ENCODE measurements around the gene CXCR6. TPM values are rescaled to one million over a fixed set of nuclear protein-coding genes. Genes with fewer than 3 reads are reported as not detected.

CXCR6 gene
- total RNA-seq, 2 donors from 2014 or later = 4.0 to 5.3 TPM

GRCh38 chr3:45957586-45957985, 14.3 kb downstream of the CXCR6 start:
- Mint-ChIP-seq H3K27me3 (no peaks in the 10 kb centered on the region), H3K9me3 (no peaks in the 10 kb centered on the region), H3K27ac (peak overlapping the region; percentile 89 to 91), H3K4me1 (ENCODE audit: low read depth in 2 of 2) (peaks cover 38 to 40% of the 10 kb centered on the region in 2 donors), H3K36me3 (peaks cover 43% of the 10 kb centered on the region), H3K4me3 (peak overlapping the region; percentile 40)
- ATAC-seq (no peak), DNase-seq (ENCODE audit: low spot score) (no peak)

DNA sequence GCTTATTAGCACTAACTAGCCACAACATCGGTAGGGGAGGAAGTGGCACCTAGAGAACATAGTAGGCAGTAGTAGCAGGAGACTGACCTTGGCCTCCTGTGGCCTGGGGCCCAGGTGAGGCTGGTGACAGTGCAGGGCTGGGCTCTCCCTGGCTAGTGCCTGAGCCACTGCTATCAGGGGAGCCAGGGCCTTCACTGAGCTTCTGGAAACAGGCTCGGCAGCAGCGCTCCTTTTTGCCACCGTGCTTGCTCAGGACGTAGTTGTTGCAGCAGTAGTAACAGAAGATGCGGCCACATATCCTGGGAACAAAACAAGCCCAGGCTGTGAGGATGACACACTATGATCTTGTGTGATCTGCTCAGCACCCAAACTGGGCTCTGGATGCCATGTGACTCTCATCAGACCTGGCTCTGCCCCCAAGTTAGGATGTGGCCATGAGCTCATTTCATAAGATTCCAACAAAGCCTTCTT, 15.1 kb downstream of the CXCR6 start:
- H3K27ac Mint-ChIP-seq = peak overlapping the region; percentile 89 to 91
- peak; percentile 51 to 52 for ATAC-seq
- H3K4me3 Mint-ChIP-seq = peak overlapping the region; percentile 40
- no peaks in the 10 kb centered on the region for H3K9me3 Mint-ChIP-seq
- peaks cover 41% of the 10 kb centered on the region for H3K36me3 Mint-ChIP-seq
- no peak for DNase-seq (ENCODE audit: low spot score)
- H3K27me3 Mint-ChIP-seq = no peaks in the 10 kb centered on the region
- H3K4me1 Mint-ChIP-seq (ENCODE audit: low read depth in 2 of 2) = peaks cover 41 to 48% of the 10 kb centered on the region in 2 donors

GRCh38 chr3:45959201-45959600, 15.9 kb downstream of the CXCR6 start:
- ATAC-seq = no peak
- peak overlapping the region; percentile 89 to 91 for H3K27ac Mint-ChIP-seq
- DNase-seq (ENCODE audit: low spot score) = no peak
- H3K27me3 Mint-ChIP-seq = no peaks in the 10 kb centered on the region
- H3K4me1 Mint-ChIP-seq (ENCODE audit: low read depth in 2 of 2) = peaks cover 49 to 56% of the 10 kb centered on the region in 2 donors
- H3K9me3 Mint-ChIP-seq = no peaks in the 10 kb centered on the region
- H3K4me3 Mint-ChIP-seq = peak overlapping the region; percentile 23
- peaks cover 36% of the 10 kb centered on the region for H3K36me3 Mint-ChIP-seq

DNA sequence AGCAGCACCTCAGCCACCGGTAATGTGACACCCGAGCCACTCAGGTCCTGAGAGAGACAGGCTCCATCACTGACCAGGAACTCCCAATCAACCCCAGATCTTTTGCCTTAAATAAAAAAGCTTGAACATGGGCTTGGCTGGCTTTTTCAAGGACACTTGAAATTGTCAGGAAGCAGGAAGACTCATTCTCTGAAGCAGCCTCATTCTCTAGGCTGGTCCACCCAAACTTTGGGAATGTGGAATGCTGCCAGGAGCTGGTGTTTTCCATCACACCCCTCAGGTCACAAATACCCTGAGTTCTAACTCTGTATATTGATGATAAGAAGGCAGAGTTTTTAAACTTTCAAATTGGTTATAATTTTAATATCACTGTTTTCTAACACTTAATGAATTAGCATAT, 17.0 kb downstream of the CXCR6 start:
- DNase-seq (ENCODE audit: low spot score) = no peak
- no peak for ATAC-seq
- no peaks in the 10 kb centered on the region for H3K9me3 Mint-ChIP-seq
- no peaks in the 10 kb centered on the region for H3K27me3 Mint-ChIP-seq
- peak overlapping the region; percentile 17 for H3K4me3 Mint-ChIP-seq
- H3K27ac Mint-ChIP-seq = peak overlapping the region; percentile 89 to 91
- peaks cover 31% of the 10 kb centered on the region for H3K36me3 Mint-ChIP-seq
- H3K4me1 Mint-ChIP-seq (ENCODE audit: low read depth in 2 of 2) = peaks cover 54 to 66% of the 10 kb centered on the region in 2 donors

DNA sequence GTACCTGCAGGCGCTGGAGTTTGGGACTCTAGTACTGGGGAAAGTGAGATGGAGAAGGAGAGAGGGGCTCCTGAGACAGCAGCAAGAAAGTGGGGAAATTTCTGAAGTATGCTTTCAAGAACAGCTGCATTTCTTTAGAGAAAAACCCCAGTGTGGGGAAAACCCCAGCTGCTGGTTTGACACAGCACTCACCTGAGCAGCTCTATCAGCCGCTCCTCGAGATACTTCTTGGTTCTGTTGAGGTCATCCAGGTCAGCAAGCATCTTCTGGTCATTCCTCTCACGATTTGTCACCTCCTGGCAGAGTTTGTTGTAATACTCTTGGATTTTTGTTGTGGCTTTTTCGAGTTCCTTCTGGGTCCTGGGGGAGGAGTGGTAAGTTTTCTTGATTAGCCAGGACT, 18.8 kb downstream of the CXCR6 start:
- peak overlapping the region; percentile 87 to 91 for H3K27ac Mint-ChIP-seq
- peak overlapping the region; percentile 79 for H3K4me3 Mint-ChIP-seq
- peaks cover 31% of the 10 kb centered on the region for H3K36me3 Mint-ChIP-seq
- peaks cover 57 to 80% of the 10 kb centered on the region in 2 donors for H3K4me1 Mint-ChIP-seq (ENCODE audit: low read depth in 2 of 2)
- DNase-seq (ENCODE audit: low spot score) (no peak), ATAC-seq (peak; percentile 46 to 57)
- no peaks in the 10 kb centered on the region for H3K9me3 Mint-ChIP-seq
- no peaks in the 10 kb centered on the region for H3K27me3 Mint-ChIP-seq

DNA sequence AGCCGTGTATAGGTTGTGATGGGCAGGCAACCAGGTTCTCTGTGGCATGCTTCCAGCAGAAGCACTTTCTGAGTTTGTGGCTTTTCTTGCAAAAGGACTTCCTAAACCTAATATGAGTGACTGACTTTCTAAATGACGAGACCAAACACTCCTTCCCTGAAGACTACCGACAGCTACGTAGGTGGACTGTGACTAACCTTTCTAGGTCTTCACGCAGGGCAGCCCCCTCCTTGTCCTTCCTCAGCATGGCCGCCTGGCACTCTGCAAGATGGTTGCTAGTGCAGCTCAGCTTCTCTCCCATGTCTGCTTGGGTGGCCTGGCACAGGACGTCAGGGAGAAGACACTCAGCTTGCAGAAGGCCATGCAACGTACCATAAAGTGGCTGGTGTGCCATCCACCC, 20.9 kb downstream of the CXCR6 start:
- peak; percentile 85 to 90 for ATAC-seq
- Mint-ChIP-seq H3K27ac (peak overlapping the region; percentile 87 to 91), H3K4me3 (peak overlapping the region; percentile 79), H3K27me3 (no peaks in the 10 kb centered on the region), H3K4me1 (ENCODE audit: low read depth in 2 of 2) (peaks cover 52 to 84% of the 10 kb centered on the region in 2 donors), H3K36me3 (peaks cover 36% of the 10 kb centered on the region), H3K9me3 (no peaks in the 10 kb centered on the region)
- DNase-seq (ENCODE audit: low spot score) = no peak

DNA sequence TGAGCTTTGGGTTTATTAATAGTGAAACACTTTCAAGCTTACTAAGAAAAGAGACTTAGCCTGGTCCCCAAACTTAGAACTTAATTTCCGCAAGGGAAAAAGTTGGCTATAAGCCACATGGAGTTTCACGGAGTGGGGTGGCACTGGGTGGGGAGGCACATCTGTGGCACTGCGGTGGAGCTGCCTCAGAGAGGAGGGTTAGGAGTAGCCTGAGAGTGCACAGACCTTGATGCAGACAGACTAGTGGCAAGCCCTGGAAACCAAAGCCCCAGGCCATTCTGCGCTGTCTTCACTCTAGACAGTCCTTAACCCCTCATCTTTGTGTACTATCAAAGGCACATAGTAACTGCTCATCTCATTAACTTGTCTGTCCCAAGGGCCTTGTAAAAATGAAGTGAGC, 22.0 kb downstream of the CXCR6 start:
- Mint-ChIP-seq H3K27ac (peak overlapping the region; percentile 87 to 91), H3K9me3 (no peaks in the 10 kb centered on the region), H3K4me1 (ENCODE audit: low read depth in 2 of 2) (peaks cover 53 to 87% of the 10 kb centered on the region in 2 donors), H3K27me3 (no peaks in the 10 kb centered on the region), H3K36me3 (peaks cover 33% of the 10 kb centered on the region), H3K4me3 (peak overlapping the region; percentile 79)
- ATAC-seq = peak in 1 of 2 donors; percentile 15
- DNase-seq (ENCODE audit: low spot score) = no peak

DNA sequence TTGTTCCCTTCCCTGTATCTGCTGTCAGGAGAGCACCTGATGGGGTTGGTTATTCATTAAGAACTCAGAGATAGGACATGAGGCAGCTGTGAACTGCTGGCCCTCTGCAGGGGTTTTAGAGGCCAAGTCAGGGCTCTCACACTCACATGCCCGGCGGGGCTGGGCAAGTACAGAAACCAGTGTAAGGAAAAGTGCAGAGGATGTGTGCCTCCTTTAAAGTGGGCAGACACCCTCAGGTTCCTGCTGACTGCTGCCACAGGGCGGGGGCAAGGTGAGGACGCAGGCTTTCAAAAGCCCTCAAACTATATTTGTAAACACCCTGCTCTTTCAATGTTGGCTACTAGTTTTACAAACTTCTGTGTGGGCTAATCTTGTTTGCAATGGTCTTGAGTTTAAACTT, 22.4 kb downstream of the CXCR6 start:
- no peak for DNase-seq (ENCODE audit: low spot score)
- Mint-ChIP-seq H3K4me1 (ENCODE audit: low read depth in 2 of 2) (peaks cover 54 to 90% of the 10 kb centered on the region in 2 donors), H3K27me3 (no peaks in the 10 kb centered on the region), H3K27ac (peak overlapping the region; percentile 87 to 91), H3K9me3 (no peaks in the 10 kb centered on the region), H3K4me3 (peak overlapping the region; percentile 79), H3K36me3 (peaks cover 35% of the 10 kb centered on the region)
- peak in 1 of 2 donors; percentile 1 for ATAC-seq

DNA sequence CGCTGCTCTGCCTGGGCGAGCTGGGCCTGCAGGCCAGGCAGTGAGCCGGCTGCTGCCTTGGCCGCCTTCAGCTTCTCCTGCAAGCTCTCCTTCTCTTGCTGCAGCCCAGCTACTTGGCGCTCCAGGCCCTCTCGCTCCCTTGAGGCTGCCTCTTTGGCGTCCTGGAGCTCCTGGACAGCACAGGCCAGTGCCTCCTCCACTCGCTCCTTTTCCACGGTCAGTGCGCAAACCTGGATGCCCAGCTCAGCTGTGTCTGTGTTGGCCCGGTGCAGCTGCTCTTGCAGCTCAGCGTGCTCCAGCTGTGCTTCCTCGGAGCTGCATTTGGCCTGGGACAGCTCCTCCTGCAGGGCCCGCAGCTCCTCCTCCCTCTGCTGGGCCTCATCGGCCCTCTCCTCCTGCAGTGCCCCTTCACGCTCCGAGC, 23.1 kb downstream of the CXCR6 start:
- Mint-ChIP-seq H3K36me3 (peaks cover 31% of the 10 kb centered on the region), H3K27ac (peak overlapping the region; percentile 54 to 91), H3K4me1 (ENCODE audit: low read depth in 2 of 2) (peaks cover 51 to 91% of the 10 kb centered on the region in 2 donors), H3K9me3 (no peaks in the 10 kb centered on the region), H3K27me3 (no peaks in the 10 kb centered on the region), H3K4me3 (peak overlapping the region; percentile 83)
- ATAC-seq (no peak), DNase-seq (ENCODE audit: low spot score) (no peak)

DNA sequence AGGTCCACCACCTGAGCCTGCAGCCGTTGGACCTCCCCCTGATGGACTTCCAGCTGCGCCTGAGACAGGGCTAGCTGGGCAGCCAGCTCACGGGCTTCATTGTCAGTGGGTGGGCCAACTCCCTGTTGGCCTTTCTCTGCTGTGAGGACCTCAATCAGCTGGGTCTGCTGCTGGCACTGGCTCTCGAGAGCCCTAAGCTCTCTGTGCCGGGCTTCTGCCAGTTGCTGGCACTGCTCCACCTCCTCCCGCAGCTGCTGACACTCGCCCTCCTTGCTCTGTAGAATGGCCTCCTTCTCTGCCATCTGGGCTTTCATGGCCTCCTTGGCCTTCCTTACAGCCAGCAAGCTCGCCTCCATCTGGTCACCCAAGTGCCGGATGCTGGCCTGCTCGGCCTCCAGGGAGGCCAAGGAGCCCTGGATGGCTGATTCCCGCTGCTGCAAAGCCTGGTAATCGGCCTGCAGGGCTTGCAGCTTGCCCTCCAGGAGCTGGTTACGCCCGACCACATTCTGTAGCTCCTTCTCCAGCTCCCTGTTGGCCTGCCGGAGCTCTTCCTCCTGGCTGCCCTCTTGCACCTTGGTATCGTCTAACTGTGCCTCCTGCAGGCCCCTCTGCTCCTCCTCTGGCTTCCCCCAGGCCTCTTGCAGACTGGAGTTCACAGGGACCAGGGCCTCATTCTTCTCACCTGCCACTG, 23.8 kb downstream of the CXCR6 start:
- H3K27me3 Mint-ChIP-seq = no peaks in the 10 kb centered on the region
- H3K36me3 Mint-ChIP-seq = peaks cover 36% of the 10 kb centered on the region
- H3K4me1 Mint-ChIP-seq (ENCODE audit: low read depth in 2 of 2) = peaks cover 47 to 91% of the 10 kb centered on the region in 2 donors
- no peak for ATAC-seq
- no peaks in the 10 kb centered on the region for H3K9me3 Mint-ChIP-seq
- H3K27ac Mint-ChIP-seq = peak overlapping the region; percentile 83 to 91
- DNase-seq (ENCODE audit: low spot score) = no peak
- peak overlapping the region; percentile 83 for H3K4me3 Mint-ChIP-seq

DNA sequence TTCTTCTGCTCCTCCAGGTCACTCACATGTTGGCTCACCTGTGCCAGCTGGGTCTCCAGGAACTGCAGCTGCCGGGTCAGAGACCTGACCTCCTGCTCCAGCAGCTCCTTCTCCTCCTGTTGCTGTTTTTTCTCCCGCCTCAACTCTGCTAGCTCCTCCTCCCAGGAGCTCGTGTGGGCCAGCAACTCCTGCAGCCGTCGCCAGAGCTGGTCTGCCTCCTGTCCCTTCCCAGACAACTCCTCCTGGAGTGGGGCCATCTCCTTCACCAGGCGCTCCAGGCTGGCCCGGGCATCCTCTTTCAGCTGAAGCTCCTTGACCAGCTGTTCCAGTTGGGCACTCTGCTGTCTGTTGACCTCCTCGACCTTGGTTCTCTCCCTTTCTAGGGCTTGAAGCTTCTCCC, 24.5 kb downstream of the CXCR6 start:
- Mint-ChIP-seq H3K4me1 (ENCODE audit: low read depth in 2 of 2) (peaks cover 45 to 91% of the 10 kb centered on the region in 2 donors), H3K27me3 (no peaks in the 10 kb centered on the region), H3K27ac (peak overlapping the region; percentile 83 to 91), H3K4me3 (peak overlapping the region; percentile 83), H3K36me3 (peaks cover 36% of the 10 kb centered on the region), H3K9me3 (no peaks in the 10 kb centered on the region)
- ATAC-seq = no peak
- DNase-seq (ENCODE audit: low spot score) = no peak

GRCh38 chr3:45968149-45968548, 24.9 kb downstream of the CXCR6 start:
- no peak for ATAC-seq
- Mint-ChIP-seq H3K9me3 (no peaks in the 10 kb centered on the region), H3K36me3 (peaks cover 32% of the 10 kb centered on the region), H3K4me3 (peak overlapping the region; percentile 83), H3K27ac (peak overlapping the region; percentile 83 to 91), H3K4me1 (ENCODE audit: low read depth in 2 of 2) (peaks cover 41 to 91% of the 10 kb centered on the region in 2 donors), H3K27me3 (no peaks in the 10 kb centered on the region)
- no peak for DNase-seq (ENCODE audit: low spot score)

DNA sequence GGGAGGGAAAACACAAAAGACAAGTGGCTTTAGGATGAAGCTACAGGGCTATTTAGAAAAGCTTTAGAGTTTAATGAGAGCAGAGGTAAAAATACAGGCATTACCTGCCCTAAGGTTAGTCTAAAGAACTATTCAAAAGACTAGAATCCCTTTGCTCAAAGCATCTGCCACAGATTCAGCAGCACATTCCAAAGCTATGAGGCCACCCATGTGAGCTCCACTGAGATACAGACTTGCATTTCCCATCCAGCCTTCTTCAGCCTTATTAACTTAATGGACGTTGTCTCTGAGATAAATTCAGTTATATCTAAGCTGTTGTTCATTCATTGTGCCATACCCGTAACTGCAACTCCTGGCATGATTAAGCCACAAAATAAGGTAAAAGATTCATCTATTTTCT, 25.4 kb downstream of the CXCR6 start:
- Mint-ChIP-seq H3K4me1 (ENCODE audit: low read depth in 2 of 2) (peaks cover 35 to 90% of the 10 kb centered on the region in 2 donors), H3K9me3 (no peaks in the 10 kb centered on the region), H3K36me3 (peaks cover 29% of the 10 kb centered on the region), H3K27ac (peak overlapping the region; percentile 83 to 91), H3K4me3 (peak overlapping the region; percentile 83), H3K27me3 (no peaks in the 10 kb centered on the region)
- DNase-seq (ENCODE audit: low spot score) (no peak), ATAC-seq (no peak)

DNA sequence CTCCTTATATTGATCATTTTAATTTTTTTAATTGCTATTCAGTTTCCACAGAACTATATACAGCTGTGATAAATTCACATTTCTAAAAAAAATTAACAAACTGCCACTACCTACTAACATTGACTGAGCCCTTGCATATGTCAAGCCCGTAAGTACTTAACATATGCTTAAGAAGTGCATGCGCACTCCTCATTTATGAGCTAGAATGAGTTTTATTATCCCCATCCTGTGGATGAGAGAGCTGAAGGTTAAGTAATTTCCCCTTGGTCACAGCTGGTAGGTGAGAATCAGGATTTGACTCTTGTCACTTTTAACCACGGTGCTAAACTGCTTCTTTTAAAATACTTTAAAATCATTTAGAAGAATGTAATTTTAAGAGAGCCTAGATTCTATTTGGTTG, 25.9 kb downstream of the CXCR6 start:
- DNase-seq (ENCODE audit: low spot score) = peak; percentile 57

More for the DNA sequence above, 25.9 kb downstream of the CXCR6 start:
- no peaks in the 10 kb centered on the region for H3K9me3 Mint-ChIP-seq
- peaks cover 31 to 86% of the 10 kb centered on the region in 2 donors for H3K4me1 Mint-ChIP-seq (ENCODE audit: low read depth in 2 of 2)
- peaks cover 29% of the 10 kb centered on the region for H3K36me3 Mint-ChIP-seq
- H3K27me3 Mint-ChIP-seq = no peaks in the 10 kb centered on the region
- peak overlapping the region; percentile 83 for H3K4me3 Mint-ChIP-seq
- peak overlapping the region; percentile 83 to 91 for H3K27ac Mint-ChIP-seq
- ATAC-seq = peak; percentile 54 to 62

All from natural killer cell treated with Interleukin-12 subunit alpha and Interleukin-12 subunit beta and Interleukin-15 and Interleukin-18, amount 100 ng/mL, for 72 hours (primary cell).